T-cell (primary cell): ENCODE data around the gene ARID5B. TPM values are rescaled to one million over a fixed set of nuclear protein-coding genes. Genes with fewer than 3 reads are reported as not detected.

ENCODE experiments used
- ATAC-seq, 4 experiments: fragments of 200-7000 bp in 3 of 4; fragments of 150-1000 bp in 1 of 4; cut with Tn5 transposase; replicated peaks in 1 of 4; 1 replicate in 3 of 4; 2 replicates in 1 of 4; pipeline ENCODE4 v1.10.0; 2021; ENCODE audit warnings: moderate library complexity in 3 of 4, mild to moderate bottlenecking in 2 of 4, moderate number of reproducible peaks in 1 of 4
- CTCF ChIA-PET, 2 donors: fragments of 300-600 bp; sonication (Branson Sonifier 250); formaldehyde crosslinking; loops; one replicate each; lab custom pipeline; 2022; ENCODE audit warnings: antibody characterized with exemption in 2 of 2; lab: Charles Lee
- POLR2A ChIA-PET, 2 donors: fragments of 300-600 bp; sonication (Branson Sonifier 250); formaldehyde crosslinking; loops; one replicate each; lab custom pipeline; 2022; ENCODE audit warnings: antibody characterized with exemption in 2 of 2; lab: Charles Lee
- DNase-seq, 35 experiments: peaks; one replicate each; pipeline versions ENCODE4 v3.0.0 to v3.0.0-alpha.2; 2013 to 2023
- H3K27ac ChIP-seq: one replicate; pipeline ENCODE4 v1.5.1; 2013; ENCODE audit warnings: low read length
- H3K27me3 ChIP-seq, 2 experiments: replicated peaks in 1 of 2; 1 replicate in 1 of 2; 2 replicates in 1 of 2; pipeline versions ENCODE4 v1.6.1 to v1.7.0; 2013; ENCODE audit warnings: low read length in 1 of 2, mixed read lengths in 1 of 2; ENCODE audit not compliant: control insufficient read depth in 2 of 2, insufficient read depth in 2 of 2; ENCODE audit errors: extremely low read depth in 1 of 2
- H3K36me3 ChIP-seq, 2 donors: 1 replicate in 1 of 2; 2 replicates in 1 of 2; pipeline versions ENCODE4 v1.6.1 to v1.7.0; 2013; ENCODE audit warnings: low read length in 1 of 2; ENCODE audit not compliant: control insufficient read depth in 2 of 2, insufficient read depth in 1 of 2; ENCODE audit errors: extremely low read depth in 1 of 2
- H3K4me1 ChIP-seq, 2 experiments: 1 replicate in 1 of 2; 2 replicates in 1 of 2; pipeline versions ENCODE4 v1.6.1 to v1.7.0; 2013; ENCODE audit warnings: low read length in 2 of 2, mixed read lengths in 1 of 2; ENCODE audit not compliant: insufficient read depth in 2 of 2, control insufficient read depth in 1 of 2; ENCODE audit errors: extremely low read depth in 1 of 2
- H3K4me3 ChIP-seq, 2 donors: 1 replicate in 1 of 2; 2 replicates in 1 of 2; pipeline versions ENCODE4 v1.5.1 to v1.7.0; 2013; ENCODE audit warnings: mild to moderate bottlenecking in 2 of 2, low read length in 1 of 2, moderate library complexity in 1 of 2; ENCODE audit not compliant: control insufficient read depth in 1 of 2; ENCODE audit errors: extremely low read depth in 1 of 2
- H3K9me3 ChIP-seq: 2 replicates; pipeline ENCODE4 v1.7.0; 2013
- H3K27ac Mint-ChIP-seq, 2 donors: one replicate each; pipeline ENCODE4 v1.8.0; 2020 to 2021; ENCODE audit warnings: mild to moderate bottlenecking in 2 of 2, mixed read lengths in 2 of 2
- H3K27me3 Mint-ChIP-seq, 2 donors: one replicate each; pipeline ENCODE4 v1.8.0; 2021 to 2022; ENCODE audit warnings: mixed read lengths in 2 of 2
- H3K36me3 Mint-ChIP-seq: one replicate; pipeline ENCODE4 v1.8.0; 2021; ENCODE audit warnings: mixed read lengths
- H3K4me1 Mint-ChIP-seq, 3 donors: one replicate each; pipeline ENCODE4 v1.8.0; 2020 to 2022; ENCODE audit warnings: mixed read lengths in 3 of 3, mild to moderate bottlenecking in 1 of 3
- H3K4me3 Mint-ChIP-seq, 3 donors: one replicate each; pipeline ENCODE4 v1.8.0; 2020 to 2022; ENCODE audit warnings: mild to moderate bottlenecking in 3 of 3, mixed read lengths in 3 of 3, moderate library complexity in 3 of 3
- H3K9me3 Mint-ChIP-seq, 3 donors: one replicate each; pipeline ENCODE4 v1.8.0; 2020 to 2022; ENCODE audit warnings: mixed read lengths in 3 of 3
- WGBS: methylation state at CpG from one replicate; pipeline ENCODE4 v1.1.5; 2013; ENCODE audit warnings: missing lambda C conversion rate; ENCODE audit not compliant: insufficient coverage; 5-methylcytosine and 5-hydroxymethylcytosine counted together
- total RNA-seq, 35 experiments: library from RNA in 6 of 35; stranded (reverse) in 6 of 35; fragments of 120-200 nt in 1 of 35; gene quantifications; one replicate each; pipeline versions ENCODE4 v1.2.1 to v1.2.4 and lab custom pipeline; 2013 to 2026

The ARID5B gene
- total RNA-seq: 10 to 100 TPM; 34.0 to 75.5 (median 42.5) TPM
- total RNA-seq (2013): 47.2 TPM
- 54.5 to 481 (median 202) reads per million in 29 experiments for total RNA-seq (lab: John Stamatoyannopoulos, UW)

- Histone ChIP-seq H3K36me3 (no peaks in the 10 kb centered on the region), H3K27me3 (no peaks in the 10 kb centered on the region), H3K4me3 (peak within 1 kb of the TSS; percentile 92 to 99), H3K9me3 (no peaks in the 10 kb centered on the region), H3K4me1 (peaks cover 23% of the 10 kb centered on the region in 2 experiments), H3K27ac (peak within 1 kb of the TSS; percentile 97)
- Mint-ChIP-seq H3K4me1 (peaks cover 50 to 62% (median 60%) of the 10 kb centered on the region in 3 donors), H3K27me3 (no peaks in the 10 kb centered on the region), H3K9me3 (no peaks in the 10 kb centered on the region), H3K27ac (peak within 1 kb of the TSS; percentile 96 to 100), H3K36me3 (no peaks in the 10 kb centered on the region), H3K4me3 (peak within 1 kb of the TSS; percentile 80 to 94 (median 87))
- WGBS: 0% methylated on average over 11 of the region's 34 CpGs
- ChIA-PET POLR2A (interaction anchor here (0.5 to 3.3 kb wide), 13 partner anchors 23 to 152 kb away, joined by 3 to 19 read pairs (median 3); no protein-coding TSS in a partner anchor), CTCF (interaction anchor here (0.8 to 4.4 kb wide), 15 partner anchors 10 to 344 kb away, joined by 3 to 39 read pairs (median 4); no protein-coding TSS in a partner anchor)
- peak in 32 of 35 experiments; percentile 12 to 75 (median 44) for DNase-seq
- ATAC-seq: no peak
Measured at GRCh38 chr10:61900829-61901792, at the start of gene ARID5B. ARID5B (plus strand) TSS chr10:61901699; CDS start chr10:61901710, 11 bp downstream.

- no peaks in the 10 kb centered on the region for H3K27me3 ChIP-seq
- CTCF ChIA-PET: no interaction called here
- DNase-seq: no peak
- H3K4me1 ChIP-seq: no peaks in the 10 kb centered on the region
- no peak overlapping the region for H3K4me3 Mint-ChIP-seq
- no peak for ATAC-seq
- H3K4me3 ChIP-seq: no peak overlapping the region
- POLR2A ChIA-PET: no interaction called here
- no peaks in the 10 kb centered on the region for H3K36me3 ChIP-seq
- no peak overlapping the region for H3K27ac Mint-ChIP-seq
- H3K9me3 Mint-ChIP-seq: no peaks in the 10 kb centered on the region
- peaks cover 0 to 3% of the 10 kb centered on the region in 2 donors for H3K27me3 Mint-ChIP-seq
- H3K9me3 ChIP-seq: no peaks in the 10 kb centered on the region
- WGBS: no CpG with 5 or more reads among the region's 2 CpGs
- H3K36me3 Mint-ChIP-seq: no peaks in the 10 kb centered on the region
- no peak overlapping the region for H3K27ac ChIP-seq
- H3K4me1 Mint-ChIP-seq: peaks cover under 1 to 1% (median under 1%) of the 10 kb centered on the region in 3 donors
Measured at GRCh38 chr10:61852261-61852660, 49.2 kb upstream of the ARID5B start.

GRCh38 chr10:61855771-61856170, 45.7 kb upstream of the ARID5B start:
- DNase-seq: no peak
- no peak for ATAC-seq
- Mint-ChIP-seq H3K36me3 (no peaks in the 10 kb centered on the region), H3K9me3 (no peaks in the 10 kb centered on the region), H3K27me3 (peaks cover 0 to 3% of the 10 kb centered on the region in 2 donors), H3K27ac (no peak overlapping the region), H3K4me3 (no peak overlapping the region), H3K4me1 (no peaks in the 10 kb centered on the region)
- Histone ChIP-seq H3K27me3 (no peaks in the 10 kb centered on the region), H3K4me1 (no peaks in the 10 kb centered on the region), H3K36me3 (no peaks in the 10 kb centered on the region), H3K4me3 (no peak overlapping the region), H3K27ac (no peak overlapping the region), H3K9me3 (no peaks in the 10 kb centered on the region)
- WGBS: 100% methylated on average over 1 of the region's 3 CpGs
- CTCF ChIA-PET: interaction anchor here in 1 of 2 donors (0.6 kb wide), 1 partner anchor 62 kb away, joined by 3 read pairs; no protein-coding TSS in a partner anchor
- POLR2A ChIA-PET: interaction anchor here in 1 of 2 donors (0.6 kb wide), 1 partner anchor 44 kb away, joined by 3 read pairs; no protein-coding TSS in a partner anchor

GRCh38 chr10:61857746-61858145, 43.8 kb upstream of the ARID5B start:
- ChIA-PET CTCF (no interaction called here), POLR2A (no interaction called here)
- Mint-ChIP-seq H3K4me3 (no peak overlapping the region), H3K27me3 (peaks cover 0 to 3% of the 10 kb centered on the region in 2 donors), H3K9me3 (no peaks in the 10 kb centered on the region), H3K27ac (no peak overlapping the region), H3K4me1 (no peaks in the 10 kb centered on the region), H3K36me3 (no peaks in the 10 kb centered on the region)
- Histone ChIP-seq H3K36me3 (no peaks in the 10 kb centered on the region), H3K27ac (no peak overlapping the region), H3K27me3 (no peaks in the 10 kb centered on the region), H3K4me1 (no peaks in the 10 kb centered on the region), H3K4me3 (no peak overlapping the region), H3K9me3 (no peaks in the 10 kb centered on the region)
- DNase-seq: no peak
- WGBS: 86% methylated on average over 1 of the region's 2 CpGs
- no peak for ATAC-seq

GRCh38 chr10:61859786-61860185, 41.7 kb upstream of the ARID5B start:
- no peaks in the 10 kb centered on the region for H3K9me3 Mint-ChIP-seq
- Histone ChIP-seq H3K36me3 (no peaks in the 10 kb centered on the region), H3K27me3 (no peaks in the 10 kb centered on the region), H3K4me1 (no peaks in the 10 kb centered on the region), H3K4me3 (no peak overlapping the region), H3K27ac (no peak overlapping the region), H3K9me3 (no peaks in the 10 kb centered on the region)
- ChIA-PET POLR2A (interaction anchor here in 1 of 2 donors (0.5 kb wide), 1 partner anchor 260 kb away, joined by 6 read pairs; no protein-coding TSS in a partner anchor), CTCF (interaction anchor here in 1 of 2 donors (0.6 kb wide), 1 partner anchor 109 kb away, joined by 3 read pairs; no protein-coding TSS in a partner anchor)
- H3K4me3 Mint-ChIP-seq: no peak overlapping the region
- H3K4me1 Mint-ChIP-seq: no peaks in the 10 kb centered on the region
- DNase-seq (no peak), ATAC-seq (no peak)
- no peaks in the 10 kb centered on the region for H3K36me3 Mint-ChIP-seq
- no peak overlapping the region for H3K27ac Mint-ChIP-seq
- H3K27me3 Mint-ChIP-seq: peaks cover 0 to 3% of the 10 kb centered on the region in 2 donors
- 78% methylated on average over 1 of the region's 1 CpG for WGBS
